Spleen (tissue), 7 donors: ENCODE data around the gene C1GALT1.

Experiments
- POLR2A ChIP-seq, 3 donors: fragments of 450-650 bp; IDR thresholded peaks; one replicate each; pipeline ENCODE4 v1.5.1; 2017; ENCODE audit warnings: antibody characterized with exemption in 3 of 3, mild to moderate bottlenecking in 1 of 3
- POLR2AphosphoS5 ChIP-seq, 3 donors: sonication (generic); formaldehyde crosslinking; IDR thresholded peaks; one replicate each; pipeline ENCODE4 v1.5.1; 2017; ENCODE audit warnings: antibody characterized with exemption in 3 of 3
- TF ChIP-seq, protein P1 (sequence below), 11 experiments: fragments of 200-600 bp in 7 of 11; fragments of 450-650 bp in 4 of 11; sonication (generic) in 4 of 11; IDR thresholded peaks in 8 of 11; conservative IDR thresholded peaks in 3 of 11; 1 replicate in 7 of 11; 2 replicates in 4 of 11; pipeline versions ENCODE4 v1.4.0 to v1.8.0; 2016 to 2021; ENCODE audit warnings: antibody characterized with exemption in 11 of 11, inconsistent platforms in 4 of 11, mild to moderate bottlenecking in 1 of 11
- donor health status: DM: no; HTN: no; CAD: no; lungs with moderate emphysema.
- donor health status: DM: no; HTN: no; CAD: no.
- donor health status: DM: no; HTN: no; CAD: no.

DNA sequence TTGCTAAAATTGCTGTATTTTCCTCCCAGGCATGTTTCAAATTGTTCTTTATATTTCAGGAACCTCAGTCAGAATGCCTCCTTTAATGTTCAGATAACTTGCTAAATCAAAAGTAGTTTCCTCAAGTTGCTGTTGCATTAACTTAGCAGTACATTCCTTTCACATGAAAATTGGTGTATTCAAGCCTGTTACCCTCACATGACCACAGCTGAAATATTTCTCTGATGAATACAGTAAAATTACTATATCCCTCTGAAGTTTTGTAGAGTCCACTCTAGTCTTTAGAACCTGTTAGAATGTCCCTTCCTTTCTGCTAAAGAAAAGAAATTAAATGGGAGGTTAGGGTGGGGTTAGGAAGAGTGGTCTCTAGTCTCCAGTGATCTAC lies 24.5 kb upstream of the C1GALT1 start:
- no peak for TF ChIP-seq POLR2A (IDR thresholded peaks at IDR 0.05)
- TF ChIP-seq, protein P1, sequence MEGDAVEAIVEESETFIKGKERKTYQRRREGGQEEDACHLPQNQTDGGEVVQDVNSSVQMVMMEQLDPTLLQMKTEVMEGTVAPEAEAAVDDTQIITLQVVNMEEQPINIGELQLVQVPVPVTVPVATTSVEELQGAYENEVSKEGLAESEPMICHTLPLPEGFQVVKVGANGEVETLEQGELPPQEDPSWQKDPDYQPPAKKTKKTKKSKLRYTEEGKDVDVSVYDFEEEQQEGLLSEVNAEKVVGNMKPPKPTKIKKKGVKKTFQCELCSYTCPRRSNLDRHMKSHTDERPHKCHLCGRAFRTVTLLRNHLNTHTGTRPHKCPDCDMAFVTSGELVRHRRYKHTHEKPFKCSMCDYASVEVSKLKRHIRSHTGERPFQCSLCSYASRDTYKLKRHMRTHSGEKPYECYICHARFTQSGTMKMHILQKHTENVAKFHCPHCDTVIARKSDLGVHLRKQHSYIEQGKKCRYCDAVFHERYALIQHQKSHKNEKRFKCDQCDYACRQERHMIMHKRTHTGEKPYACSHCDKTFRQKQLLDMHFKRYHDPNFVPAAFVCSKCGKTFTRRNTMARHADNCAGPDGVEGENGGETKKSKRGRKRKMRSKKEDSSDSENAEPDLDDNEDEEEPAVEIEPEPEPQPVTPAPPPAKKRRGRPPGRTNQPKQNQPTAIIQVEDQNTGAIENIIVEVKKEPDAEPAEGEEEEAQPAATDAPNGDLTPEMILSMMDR (IDR thresholded peaks at IDR 0.05 in 8 of 11, conservative IDR thresholded peaks at IDR 0.05 in 3 of 11) = no peak
- TF ChIP-seq POLR2AphosphoS5 (IDR thresholded peaks at IDR 0.05) = no peak
